PC-3 (cell line): Measurements from ENCODE around the gene ZNF771. TPM values are rescaled to one million over a fixed set of nuclear protein-coding genes. Genes with fewer than 3 reads are reported as not detected.

Experiments used
- ATAC-seq: fragments of 200-7000 bp; cut with Tn5 transposase; 2 replicates; pipeline ENCODE4 v1.9.1; 2020; ENCODE audit warnings: mild to moderate bottlenecking, moderate library complexity
- BruUV-seq: library from RNA; stranded (reverse); fragments of 400-500 nt; replicated peaks from 2 replicates; lab custom pipeline; 2021; lab: Mats Ljungman, UMichigan
- CTCF ChIA-PET: fragments of 300-600 bp; sonication (Branson Sonifier 250); formaldehyde crosslinking; loops from one replicate; lab custom pipeline; 2022; ENCODE audit warnings: antibody characterized with exemption; lab: Charles Lee
- POLR2A ChIA-PET: fragments of 300-600 bp; sonication (Branson Sonifier 250); formaldehyde crosslinking; loops from one replicate; lab custom pipeline; 2022; ENCODE audit warnings: antibody characterized with exemption; ENCODE audit not compliant: unreplicated experiment; lab: Charles Lee
- DNase-seq: peaks from one replicate; pipeline ENCODE4 v3.0.0-alpha.2; 2015
- H2AFZ ChIP-seq: fragments of 300-600 bp; sonication (generic); 2 replicates; pipeline ENCODE4 v1.6.0; 2016; ENCODE audit warnings: antibody characterized with exemption, low read length
- H3F3A ChIP-seq: fragments of 300-600 bp; sonication (generic); one replicate; pipeline ENCODE4 v1.6.0; 2017; ENCODE audit warnings: antibody characterized with exemption, low read length, control low read depth, mild to moderate bottlenecking; ENCODE audit not compliant: unreplicated experiment
- H3K27ac ChIP-seq: fragments of 300-600 bp; sonication (generic); 2 replicates; pipeline ENCODE4 v1.5.1; 2016; ENCODE audit warnings: mild to moderate bottlenecking, low read length
- H3K27me3 ChIP-seq: fragments of 300-600 bp; sonication (generic); 2 replicates; pipeline ENCODE4 v1.6.1; 2016; ENCODE audit warnings: low read length, mixed read lengths
- H3K36me3 ChIP-seq: fragments of 300-600 bp; sonication (generic); 2 replicates; pipeline ENCODE4 v1.6.1; 2016; ENCODE audit warnings: low read depth, mixed run types, low read length, mixed read lengths
- H3K4me1 ChIP-seq: fragments of 300-600 bp; sonication (generic); 2 replicates; pipeline ENCODE4 v1.5.1; 2016; ENCODE audit warnings: low read length; ENCODE audit not compliant: insufficient read depth
- H3K4me2 ChIP-seq: fragments of 300-600 bp; sonication (generic); 2 replicates; pipeline ENCODE4 v1.6.0; 2016; ENCODE audit warnings: low read length
- H3K4me3 ChIP-seq: fragments of 300-600 bp; sonication (generic); 2 replicates; pipeline ENCODE4 v1.5.1; 2016; ENCODE audit warnings: mild to moderate bottlenecking, low read length, mixed read lengths
- H3K79me2 ChIP-seq: fragments of 300-600 bp; sonication (generic); 2 replicates; pipeline ENCODE4 v1.6.1; 2017; ENCODE audit warnings: low read length, mixed read lengths
- H3K9ac ChIP-seq: fragments of 300-600 bp; sonication (generic); 2 replicates; pipeline ENCODE4 v1.6.0; 2016; ENCODE audit warnings: mild to moderate bottlenecking, low read length
- H3K9me2 ChIP-seq: fragments of 300-600 bp; sonication (generic); replicated peaks from 2 replicates; pipeline ENCODE4 v1.6.1; 2016; ENCODE audit warnings: mixed run types, low read length, mixed read lengths
- H3K9me3 ChIP-seq: fragments of 300-600 bp; sonication (generic); 2 replicates; pipeline ENCODE4 v1.6.1; 2016; ENCODE audit warnings: low read length, mixed read lengths
- H4K20me1 ChIP-seq: fragments of 300-600 bp; sonication (generic); 2 replicates; pipeline ENCODE4 v1.6.1; 2016; ENCODE audit warnings: low read length, mixed read lengths
- CTCF ChIP-seq: fragments of 300-600 bp; sonication (generic); conservative IDR thresholded peaks from 2 replicates; pipeline ENCODE4 v1.5.1; 2017; ENCODE audit warnings: antibody characterized with exemption, low read depth, mild to moderate bottlenecking, low read length
- EZH2 ChIP-seq: fragments of 300-600 bp; sonication (generic); IDR thresholded peaks from one replicate; pipeline ENCODE4 v1.6.1; 2017; ENCODE audit warnings: antibody characterized with exemption, mild to moderate bottlenecking, low read length; ENCODE audit not compliant: unreplicated experiment
- EZH2phosphoT487 ChIP-seq: fragments of 300-600 bp; sonication (generic); IDR thresholded peaks from 2 replicates; pipeline ENCODE4 v1.6.1; 2018; ENCODE audit warnings: mild to moderate bottlenecking, antibody characterized with exemption, low read length, borderline replicate concordance
- intact Hi-C: fragments of 100-400 bp; cut with micrococcal nuclease; formaldehyde crosslinking; loops from 2 replicates; pipeline ENCODE4 v1.9.0; 2023
- total RNA-seq: library from RNA; depleted of rRNA; stranded (reverse); fragments of >200 nt; gene quantifications from 2 replicates; pipeline ENCODE4 v1.2.3, GENCODE V29; 2014

ZNF771 gene
- total RNA-seq, 1 experiment from 2014 or later: 3.6 TPM

DNA sequence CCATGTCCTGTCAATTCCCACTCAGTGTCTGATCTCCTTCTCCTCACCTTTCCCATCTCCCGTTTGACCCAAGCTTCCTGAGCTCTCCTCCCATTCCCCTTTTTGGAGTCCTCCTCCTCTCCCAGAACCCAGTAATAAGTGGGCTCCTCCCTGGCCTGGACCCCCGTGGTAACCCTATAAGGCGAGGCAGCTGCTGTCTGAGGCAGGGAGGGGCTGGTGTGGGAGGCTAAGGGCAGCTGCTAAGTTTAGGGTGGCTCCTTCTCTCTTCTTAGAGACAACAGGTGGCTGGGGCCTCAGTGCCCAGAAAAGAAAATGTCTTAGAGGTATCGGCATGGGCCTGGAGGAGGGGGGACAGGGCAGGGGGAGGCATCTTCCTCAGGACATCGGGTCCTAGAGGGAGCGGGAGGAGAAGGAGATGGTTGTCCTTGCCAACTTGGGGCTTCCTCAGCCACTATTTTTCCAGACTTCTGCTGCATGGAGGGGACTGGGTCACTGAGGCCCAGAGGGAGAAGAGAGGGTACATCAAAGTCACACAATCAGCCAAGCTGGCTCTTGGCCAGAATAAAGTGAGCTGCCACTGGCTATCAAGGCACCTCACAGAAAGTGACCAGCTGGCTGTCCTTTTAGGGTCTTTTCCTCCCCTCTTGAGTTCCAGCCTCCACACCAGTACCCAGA lies 35.2 kb upstream of the ZNF771 start:
- H2AFZ ChIP-seq: no peak overlapping the region

GRCh38 chr16:30372725-30373124 lies 34.7 kb upstream of the ZNF771 start:
- Histone ChIP-seq H3K9me2 (no peaks in the 10 kb centered on the region), H3K9me3 (no peaks in the 10 kb centered on the region), H3K27me3 (no peaks in the 10 kb centered on the region), H3K9ac (no peak overlapping the region), H2AFZ (no peak overlapping the region), H3K4me3 (no peak overlapping the region), H3K27ac (no peak overlapping the region), H3F3A (no peaks in the 10 kb centered on the region), H3K36me3 (no peaks in the 10 kb centered on the region), H4K20me1 (peaks cover 12% of the 10 kb centered on the region), H3K79me2 (peaks cover 21% of the 10 kb centered on the region), H3K4me2 (no peak overlapping the region), H3K4me1 (peaks cover 16% of the 10 kb centered on the region)
- DNase-seq: no peak
- no TSS peak for BruUV-seq
- no peak for TF ChIP-seq EZH2
- no peak for TF ChIP-seq EZH2phosphoT487
- no peak for TF ChIP-seq CTCF
- CTCF ChIA-PET: no interaction called here
- POLR2A ChIA-PET: no interaction called here
- intact Hi-C loops: no loop called here
- no peak for ATAC-seq

More for the DNA sequence above, 35.2 kb upstream of the ZNF771 start:
- POLR2A ChIA-PET: no interaction called here
- no peak overlapping the region for H3K4me2 ChIP-seq
- no peaks in the 10 kb centered on the region for H3F3A ChIP-seq
- H3K9ac ChIP-seq: no peak overlapping the region
- ATAC-seq (no peak), DNase-seq (no peak)
- TF ChIP-seq CTCF: no peak
- TF ChIP-seq EZH2: no peak
- no peak for TF ChIP-seq EZH2phosphoT487
- no peaks in the 10 kb centered on the region for H3K36me3 ChIP-seq
- CTCF ChIA-PET: no interaction called here
- H3K27me3 ChIP-seq: no peaks in the 10 kb centered on the region
- peaks cover 17% of the 10 kb centered on the region for H4K20me1 ChIP-seq
- peaks cover 16% of the 10 kb centered on the region for H3K4me1 ChIP-seq
- no TSS peak for BruUV-seq
- no peak overlapping the region for H3K27ac ChIP-seq
- H3K79me2 ChIP-seq: peaks cover 27% of the 10 kb centered on the region
- H3K9me3 ChIP-seq: no peaks in the 10 kb centered on the region
- intact Hi-C loops: no loop called here
- no peak overlapping the region for H3K4me3 ChIP-seq
- H3K9me2 ChIP-seq: no peaks in the 10 kb centered on the region

DNA sequence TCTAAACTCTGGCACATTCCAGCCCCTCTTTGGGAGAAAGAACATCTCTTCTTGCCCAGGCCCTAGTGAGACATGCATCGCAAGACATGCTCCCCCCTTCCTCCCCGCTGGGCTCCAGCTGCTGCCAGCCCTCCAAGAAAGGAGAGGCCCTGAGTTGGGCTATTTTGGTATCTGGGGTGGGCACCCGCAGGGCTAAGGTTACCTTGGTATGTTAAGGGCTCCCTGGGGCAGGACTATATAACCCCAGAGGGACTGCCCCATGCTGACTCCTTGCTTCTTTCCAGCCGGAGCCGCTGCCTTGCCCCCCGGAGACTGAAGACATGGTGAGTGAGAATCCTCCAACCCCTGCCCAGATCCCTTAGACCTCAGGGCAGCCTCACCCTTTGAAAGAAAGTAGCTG lies 32.9 kb upstream of the ZNF771 start, which contains the start of gene MYL11:
TSS of gene MYL11 (plus strand) at position 265 of the 400 bp plus-strand sequence. CDS start at position 321, 56 bp downstream.
- intact Hi-C loops: no loop called here
- no TSS peak for BruUV-seq

More for the DNA sequence above, 32.9 kb upstream of the ZNF771 start, which contains the start of gene MYL11:
- no peak within 1 kb of the TSS for H2AFZ ChIP-seq
- no peaks in the 10 kb centered on the region for H3F3A ChIP-seq
- no peak within 1 kb of the TSS for H3K4me2 ChIP-seq
- no peaks in the 10 kb centered on the region for H3K36me3 ChIP-seq
- H3K4me3 ChIP-seq: no peak within 1 kb of the TSS
- TF ChIP-seq EZH2phosphoT487 (no peak), CTCF (no peak), EZH2 (no peak)
- DNase-seq (no peak), ATAC-seq (no peak)
- H3K9ac ChIP-seq: no peak within 1 kb of the TSS
- ChIA-PET POLR2A (no interaction called here), CTCF (no interaction called here)
- H3K9me2 ChIP-seq: no peaks in the 10 kb centered on the region
- H3K79me2 ChIP-seq: peaks cover 3% of the 10 kb centered on the region
- peaks cover 11% of the 10 kb centered on the region; the same call in 1 of the 2 replicates for H3K4me1 ChIP-seq
- H4K20me1 ChIP-seq: no peaks in the 10 kb centered on the region
- no peaks in the 10 kb centered on the region for H3K9me3 ChIP-seq
- H3K27me3 ChIP-seq: no peaks in the 10 kb centered on the region
- H3K27ac ChIP-seq: no peak within 1 kb of the TSS
